Hematopoietic multipotent progenitor cell treated with erythropoietin and hydrocortisone succinate and interleukin-3 and kit ligand, for 17 days (in vitro differentiated cells): Measurements from ENCODE around the gene PID1.

Experiments
- DNase-seq: peaks from one replicate; pipeline ENCODE4 v3.0.0-alpha.2; 2015; ENCODE audit warnings: low spot score

PID1 gene

GRCh38 chr2:229009816-229010215, 261.3 kb downstream of the PID1 start:
- no peak for DNase-seq

GRCh38 chr2:229003256-229003655, 267.8 kb downstream of the PID1 start:
- DNase-seq, result no peak

GRCh38 chr2:229001196-229001595, 269.9 kb downstream of the PID1 start:
- no peak for DNase-seq

GRCh38 chr2:228999326-228999725, 271.8 kb downstream of the PID1 start:
- no peak for DNase-seq

GRCh38 chr2:228988786-228989185, 282.3 kb downstream of the PID1 start:
- DNase-seq, result no peak

GRCh38 chr2:228987441-228988155, 283.5 kb downstream of the PID1 start:
- no peak for DNase-seq

- DNase-seq, result no peak
Measured at GRCh38 chr2:228986961-228987360, 284.1 kb downstream of the PID1 start.

GRCh38 chr2:228983700-228984099, 287.4 kb downstream of the PID1 start:
- DNase-seq, result no peak

GRCh38 chr2:228974169-228974568, 296.9 kb downstream of the PID1 start:
- DNase-seq, result no peak
